Effector memory CD8-positive, alpha-beta T cell (primary cell): ENCODE results near the gene HLA-DQB2.
"Not testable (repeated sequence)": the region's sequence is repeated elsewhere in the genome, so short reads cannot be mapped to it uniquely, and the experiment has no call there.

ENCODE experiments used
- ATAC-seq: fragments of 150-1000 bp; cut with Tn5 transposase; replicated peaks from 2 replicates; pipeline ENCODE4 v1.10.0; 2021; ENCODE audit warnings: mild to moderate bottlenecking, moderate library complexity
- DNase-seq, 3 experiments: peaks; one replicate each; pipeline ENCODE4 v3.0.0; 2021
- H3K27ac Mint-ChIP-seq, 2 donors: one replicate each; pipeline ENCODE4 v1.8.0; 2022; ENCODE audit warnings: mild to moderate bottlenecking in 2 of 2, mixed read lengths in 2 of 2, moderate library complexity in 2 of 2
- H3K27me3 Mint-ChIP-seq, 2 donors: one replicate each; pipeline ENCODE4 v1.8.0; 2022; ENCODE audit warnings: mixed read lengths in 2 of 2
- H3K36me3 Mint-ChIP-seq: one replicate; pipeline ENCODE4 v1.8.0; 2022; ENCODE audit warnings: mild to moderate bottlenecking, moderate library complexity, mixed read lengths; ENCODE audit not compliant: insufficient read depth
- H3K4me1 Mint-ChIP-seq, 2 donors: one replicate each; pipeline ENCODE4 v1.8.0; 2022; ENCODE audit warnings: low read depth in 2 of 2, mixed read lengths in 2 of 2
- H3K4me3 Mint-ChIP-seq, 2 donors: one replicate each; pipeline ENCODE4 v1.8.0; 2022; ENCODE audit warnings: mild to moderate bottlenecking in 2 of 2, mixed read lengths in 2 of 2, moderate library complexity in 2 of 2
- H3K9me3 Mint-ChIP-seq, 2 donors: one replicate each; pipeline ENCODE4 v1.8.0; 2022; ENCODE audit warnings: mixed read lengths in 2 of 2

The HLA-DQB2 gene

GRCh38 chr6:32779036-32779435, 15.7 kb upstream of the HLA-DQB2 start:
- no peak overlapping the region for H3K4me3 Mint-ChIP-seq
- H3K27ac Mint-ChIP-seq = no peak overlapping the region
- no peak for ATAC-seq
- H3K9me3 Mint-ChIP-seq = no peaks in the 10 kb centered on the region
- H3K4me1 Mint-ChIP-seq = no peaks in the 10 kb centered on the region
- H3K36me3 Mint-ChIP-seq = no peaks in the 10 kb centered on the region
- no peak for DNase-seq
- peaks cover 43 to 73% of the 10 kb centered on the region in 2 donors for H3K27me3 Mint-ChIP-seq

GRCh38 chr6:32775071-32775470, 11.7 kb upstream of the HLA-DQB2 start:
- Mint-ChIP-seq H3K27me3 (peaks cover 45 to 80% of the 10 kb centered on the region in 2 donors), H3K4me3 (no peak overlapping the region), H3K9me3 (no peaks in the 10 kb centered on the region), H3K4me1 (no peaks in the 10 kb centered on the region), H3K27ac (no peak overlapping the region), H3K36me3 (no peaks in the 10 kb centered on the region)
- no peak for ATAC-seq
- no peak for DNase-seq

GRCh38 chr6:32774426-32774825, 11.1 kb upstream of the HLA-DQB2 start:
- Mint-ChIP-seq H3K27ac (no peak overlapping the region), H3K4me1 (no peaks in the 10 kb centered on the region), H3K36me3 (no peaks in the 10 kb centered on the region), H3K27me3 (peaks cover 51 to 81% of the 10 kb centered on the region in 2 donors), H3K9me3 (no peaks in the 10 kb centered on the region), H3K4me3 (no peak overlapping the region)
- DNase-seq (no peak), ATAC-seq (no peak)

- H3K27ac Mint-ChIP-seq = no peak overlapping the region
- DNase-seq (no peak), ATAC-seq (no peak)
- H3K36me3 Mint-ChIP-seq = no peaks in the 10 kb centered on the region
- no peak overlapping the region for H3K4me3 Mint-ChIP-seq
- no peaks in the 10 kb centered on the region for H3K9me3 Mint-ChIP-seq
- H3K27me3 Mint-ChIP-seq = peaks cover 55 to 86% of the 10 kb centered on the region in 2 donors
- no peaks in the 10 kb centered on the region for H3K4me1 Mint-ChIP-seq
These were observed 9.3 kb upstream of the HLA-DQB2 start for GRCh38 chr6:32772656-32773055.

GRCh38 chr6:32764048-32764447, 716 bp upstream of the HLA-DQB2 start:
- H3K36me3 Mint-ChIP-seq = no peaks in the 10 kb centered on the region
- H3K27me3 Mint-ChIP-seq = peaks cover 65 to 81% of the 10 kb centered on the region in 2 donors
- no peak overlapping the region for H3K4me3 Mint-ChIP-seq
- H3K27ac Mint-ChIP-seq = no peak overlapping the region
- no peaks in the 10 kb centered on the region for H3K9me3 Mint-ChIP-seq
- no peaks in the 10 kb centered on the region for H3K4me1 Mint-ChIP-seq
- ATAC-seq = no peak
- DNase-seq = no peak

- Mint-ChIP-seq H3K9me3 (no peaks in the 10 kb centered on the region), H3K4me1 (no peaks in the 10 kb centered on the region), H3K27me3 (peaks cover 54 to 68% of the 10 kb centered on the region in 2 donors), H3K36me3 (no peaks in the 10 kb centered on the region), H3K4me3 (no peak overlapping the region), H3K27ac (no peak overlapping the region)
- DNase-seq (no peak), ATAC-seq (no peak)
These were observed 1.8 kb downstream of the HLA-DQB2 start for GRCh38 chr6:32761548-32761947.

GRCh38 chr6:32761072-32761471, 2.3 kb downstream of the HLA-DQB2 start:
- Mint-ChIP-seq H3K4me3 (no peak overlapping the region), H3K27me3 (peaks cover 49 to 67% of the 10 kb centered on the region in 2 donors), H3K4me1 (no peaks in the 10 kb centered on the region), H3K27ac (no peak overlapping the region), H3K36me3 (no peaks in the 10 kb centered on the region), H3K9me3 (no peaks in the 10 kb centered on the region)
- ATAC-seq = peak; percentile 81
- no peak for DNase-seq

GRCh38 chr6:32759669-32760068, 3.7 kb downstream of the HLA-DQB2 start:
- Mint-ChIP-seq H3K4me1 (no peaks in the 10 kb centered on the region), H3K36me3 (no peaks in the 10 kb centered on the region), H3K9me3 (no peaks in the 10 kb centered on the region), H3K27ac (no peak overlapping the region), H3K4me3 (no peak overlapping the region), H3K27me3 (peaks cover 50 to 65% of the 10 kb centered on the region in 2 donors)
- ATAC-seq (no peak), DNase-seq (no peak)

GRCh38 chr6:32752580-32752979, 10.8 kb downstream of the HLA-DQB2 start:
- Mint-ChIP-seq H3K4me1 (no peaks in the 10 kb centered on the region), H3K27me3 (peaks cover 43 to 58% of the 10 kb centered on the region in 2 donors), H3K9me3 (no peaks in the 10 kb centered on the region), H3K4me3 (no peak overlapping the region), H3K27ac (no peak overlapping the region), H3K36me3 (no peaks in the 10 kb centered on the region)
- no peak for DNase-seq
- ATAC-seq = no peak

- H3K27me3 Mint-ChIP-seq = peaks cover 59 to 62% of the 10 kb centered on the region in 2 donors
- not testable (repeated sequence) for ATAC-seq, H3K27ac Mint-ChIP-seq, H3K36me3 Mint-ChIP-seq, DNase-seq, H3K9me3 Mint-ChIP-seq, H3K4me3 Mint-ChIP-seq, H3K4me1 Mint-ChIP-seq
These were observed 17.7 kb downstream of the HLA-DQB2 start for GRCh38 chr6:32745649-32746048.

GRCh38 chr6:32744776-32745175, 18.6 kb downstream of the HLA-DQB2 start:
- Mint-ChIP-seq H3K4me3 (no peak overlapping the region), H3K27me3 (peaks cover 63 to 65% of the 10 kb centered on the region in 2 donors), H3K27ac (no peak overlapping the region), H3K4me1 (no peaks in the 10 kb centered on the region), H3K36me3 (peaks cover 3% of the 10 kb centered on the region), H3K9me3 (no peaks in the 10 kb centered on the region)
- no peak for ATAC-seq
- no peak for DNase-seq

GRCh38 chr6:32742374-32742773, 21.0 kb downstream of the HLA-DQB2 start:
- ATAC-seq = no peak
- no peaks in the 10 kb centered on the region for H3K9me3 Mint-ChIP-seq
- H3K4me3 Mint-ChIP-seq = no peak overlapping the region
- H3K36me3 Mint-ChIP-seq = peaks cover 3% of the 10 kb centered on the region
- no peak for DNase-seq
- H3K4me1 Mint-ChIP-seq = no peaks in the 10 kb centered on the region
- peaks cover 70 to 76% of the 10 kb centered on the region in 2 donors for H3K27me3 Mint-ChIP-seq
- no peak overlapping the region for H3K27ac Mint-ChIP-seq

GRCh38 chr6:32741031-32741960, 22.0 kb downstream of the HLA-DQB2 start, which contains the start of gene HLA-DQA2:
Gene HLA-DQA2 (plus strand): TSS chr6:32741391. CDS start chr6:32741444, 53 bp downstream.
- H3K27ac Mint-ChIP-seq = peak within 1 kb of the TSS in 1 of 2 donors; percentile 41
- no peaks in the 10 kb centered on the region for H3K9me3 Mint-ChIP-seq
- no peak within 1 kb of the TSS for H3K4me3 Mint-ChIP-seq
- DNase-seq = no peak
- no peaks in the 10 kb centered on the region for H3K4me1 Mint-ChIP-seq
- peaks cover 70 to 73% of the 10 kb centered on the region in 2 donors for H3K27me3 Mint-ChIP-seq
- peaks cover 3% of the 10 kb centered on the region for H3K36me3 Mint-ChIP-seq
- no peak for ATAC-seq

GRCh38 chr6:32738126-32738525, 25.2 kb downstream of the HLA-DQB2 start:
- H3K4me3 Mint-ChIP-seq = no peak overlapping the region
- no peaks in the 10 kb centered on the region for H3K4me1 Mint-ChIP-seq
- no peaks in the 10 kb centered on the region for H3K36me3 Mint-ChIP-seq
- ATAC-seq (no peak), DNase-seq (no peak)
- H3K27me3 Mint-ChIP-seq = peaks cover 67 to 68% of the 10 kb centered on the region in 2 donors
- no peaks in the 10 kb centered on the region for H3K9me3 Mint-ChIP-seq
- no peak overlapping the region for H3K27ac Mint-ChIP-seq
